OCI-LY7 (cell line): Measurements from ENCODE around the gene SKOR2. TPM values are rescaled to one million over a fixed set of nuclear protein-coding genes. Genes with fewer than 3 reads are reported as not detected.

ENCODE experiments used
- BruUV-seq: library from RNA; stranded (reverse); fragments of 400-500 nt; replicated peaks from 2 replicates; lab custom pipeline; 2021; lab: Mats Ljungman, UMichigan
- CTCF ChIA-PET: fragments of 300-600 bp; sonication (Branson Sonifier 250); formaldehyde crosslinking; loops from one replicate; lab custom pipeline; 2022; ENCODE audit warnings: antibody characterized with exemption; ENCODE audit not compliant: unreplicated experiment; lab: Charles Lee
- POLR2A ChIA-PET: fragments of 300-600 bp; sonication (Branson Sonifier 250); formaldehyde crosslinking; loops from one replicate; lab custom pipeline; 2022; ENCODE audit warnings: antibody characterized with exemption; lab: Charles Lee
- DNase-seq: peaks from one replicate; pipeline ENCODE4 v3.0.0-alpha.2; 2015; ENCODE audit warnings: low spot score
- H2AFZ ChIP-seq: fragments of 200-600 bp; sonication (generic), shearing (Covaris generic); 2 replicates; pipeline ENCODE4 v1.6.1; 2014; ENCODE audit warnings: mild to moderate bottlenecking, antibody characterized with exemption, low read length, moderate library complexity
- H3K27ac ChIP-seq: fragments of 200-600 bp; sonication (generic); 2 replicates; pipeline ENCODE4 v1.5.1; 2014; ENCODE audit warnings: mixed run types, low read depth, mild to moderate bottlenecking, moderate library complexity, low read length, inconsistent platforms; ENCODE audit not compliant: poor library complexity, severe bottlenecking
- H3K36me3 ChIP-seq: fragments of 200-600 bp; sonication (generic); 2 replicates; pipeline ENCODE4 v1.6.1; 2014; ENCODE audit warnings: mild to moderate bottlenecking, antibody characterized with exemption, low read length, moderate library complexity, mixed read lengths; ENCODE audit not compliant: insufficient read depth
- H3K4me1 ChIP-seq: fragments of 200-600 bp; sonication (generic); 2 replicates; pipeline ENCODE4 v1.5.1; 2014; ENCODE audit warnings: mild to moderate bottlenecking, low read length; ENCODE audit not compliant: insufficient read depth, poor library complexity, severe bottlenecking
- H3K4me2 ChIP-seq: fragments of 200-600 bp; sonication (generic); 2 replicates; pipeline ENCODE4 v1.6.1; 2014; ENCODE audit warnings: mild to moderate bottlenecking, low read length
- H3K4me3 ChIP-seq: fragments of 200-600 bp; sonication (generic); 2 replicates; pipeline ENCODE4 v1.5.1; 2014; ENCODE audit warnings: mild to moderate bottlenecking, low read depth, low read length; ENCODE audit not compliant: poor library complexity, severe bottlenecking
- H3K79me2 ChIP-seq: fragments of 200-600 bp; sonication (generic); 2 replicates; pipeline ENCODE4 v1.6.1; 2016; ENCODE audit warnings: low read depth, mild to moderate bottlenecking, low read length, moderate library complexity, mixed read lengths; ENCODE audit not compliant: insufficient read depth
- H3K9me2 ChIP-seq: fragments of 200-600 bp; sonication (generic); 2 replicates; pipeline ENCODE4 v1.6.1; 2016; ENCODE audit warnings: mild to moderate bottlenecking, low read length, mixed read lengths; ENCODE audit not compliant: insufficient read depth
- H3K9me3 ChIP-seq: fragments of 200-600 bp; sonication (generic); 2 replicates; pipeline ENCODE4 v1.6.1; 2014; ENCODE audit warnings: mild to moderate bottlenecking, mixed run types, low read length, mixed read lengths
- H4K20me1 ChIP-seq: fragments of 200-600 bp; sonication (generic); 2 replicates; pipeline ENCODE4 v1.6.1; 2014; ENCODE audit warnings: mild to moderate bottlenecking, antibody characterized with exemption, low read length, moderate library complexity, mixed read lengths; ENCODE audit not compliant: insufficient read depth
- CTCF ChIP-seq: fragments of 200-600 bp; sonication (generic); conservative IDR thresholded peaks from 2 replicates; pipeline ENCODE4 v1.5.1; 2014; ENCODE audit warnings: mild to moderate bottlenecking, antibody characterized with exemption, low read length, moderate library complexity, mixed read lengths
- EZH2phosphoT487 ChIP-seq: fragments of 200-600 bp; sonication (generic); IDR thresholded peaks from 2 replicates; pipeline ENCODE4 v1.6.1; 2018; ENCODE audit warnings: low read depth, borderline replicate concordance, mild to moderate bottlenecking, mixed run types, antibody characterized with exemption, low read length, moderate library complexity, mixed read lengths
- intact Hi-C: fragments of 100-400 bp; cut with micrococcal nuclease; formaldehyde crosslinking; loops from one replicate; pipeline ENCODE4 v1.10.0; 2022; ENCODE audit not compliant: unreplicated experiment
- total RNA-seq, 2 experiments: library from RNA; depleted of rRNA in 1 of 2; stranded (reverse); fragments of >200 nt in 1 of 2; shearing (Covaris generic) in 1 of 2; gene quantifications; 2 replicates each; pipeline ENCODE4 v1.2.3, GENCODE V29; 2014 to 2022

Gene SKOR2
- total RNA-seq, 2 experiments from 2014 or later, result not detected

GRCh38 chr18:47249314-47249981 is 2.0 kb downstream of the SKOR2 start:
- CTCF ChIA-PET, result no interaction called here
- DNase-seq, result no peak
- Histone ChIP-seq H2AFZ (no peak overlapping the region), H3K27ac (no peak overlapping the region), H3K4me1 (no peaks in the 10 kb centered on the region), H3K36me3 (no peaks in the 10 kb centered on the region), H3K9me2 (no peaks in the 10 kb centered on the region), H3K4me3 (no peak overlapping the region), H4K20me1 (no peaks in the 10 kb centered on the region), H3K4me2 (no peak overlapping the region), H3K79me2 (no peaks in the 10 kb centered on the region), H3K9me3 (no peaks in the 10 kb centered on the region)
- POLR2A ChIA-PET, result no interaction called here
- no TSS peak for BruUV-seq
- TF ChIP-seq CTCF, result no peak
- no peak for TF ChIP-seq EZH2phosphoT487
- intact Hi-C loops, result no loop called here

DNA sequence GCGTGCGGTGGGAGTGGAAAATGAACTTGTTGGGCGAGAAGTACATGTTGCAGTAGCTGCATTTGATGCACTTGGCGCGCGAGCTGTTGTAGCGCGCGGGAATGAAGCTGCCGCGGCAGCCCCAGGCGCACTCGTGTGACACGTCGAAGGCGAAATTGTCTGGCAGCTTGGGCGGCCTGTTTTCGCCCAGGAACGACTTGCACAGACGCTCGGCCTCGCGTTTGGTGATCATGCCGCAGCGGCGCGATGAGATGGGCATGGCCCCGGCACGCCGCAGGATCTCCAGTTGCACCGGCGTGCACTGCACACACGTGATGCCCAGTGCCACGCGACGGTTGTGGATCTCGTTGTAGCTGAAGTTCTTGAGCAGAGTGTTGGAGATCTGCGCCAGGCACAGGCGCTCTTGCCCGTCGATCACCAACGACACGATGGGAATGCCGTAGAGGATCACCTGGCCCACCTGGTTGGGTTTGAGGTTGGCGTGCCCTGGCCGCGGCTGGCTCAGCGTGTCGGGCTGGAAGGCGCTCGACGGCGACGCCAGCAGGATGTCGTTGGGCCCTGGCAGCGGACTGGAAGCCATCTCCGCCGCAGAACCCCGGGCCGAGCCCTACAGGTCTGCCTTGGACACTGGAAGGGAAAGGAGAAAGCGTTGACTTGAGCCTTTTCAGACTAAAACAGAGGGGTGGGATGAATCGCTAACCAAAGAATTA is 2.7 kb downstream of the SKOR2 start:
- Histone ChIP-seq H3K27ac (no peak overlapping the region), H3K9me3 (no peaks in the 10 kb centered on the region), H3K4me2 (no peak overlapping the region), H3K36me3 (no peaks in the 10 kb centered on the region), H3K79me2 (no peaks in the 10 kb centered on the region), H3K4me1 (no peaks in the 10 kb centered on the region), H3K9me2 (no peaks in the 10 kb centered on the region), H3K4me3 (no peak overlapping the region), H4K20me1 (no peaks in the 10 kb centered on the region), H2AFZ (no peak overlapping the region)
- CTCF ChIA-PET, result no interaction called here
- POLR2A ChIA-PET, result no interaction called here
- intact Hi-C loops, result no loop called here
- no peak for TF ChIP-seq CTCF
- no peak for TF ChIP-seq EZH2phosphoT487
- no peak for DNase-seq
- BruUV-seq, result no TSS peak

DNA sequence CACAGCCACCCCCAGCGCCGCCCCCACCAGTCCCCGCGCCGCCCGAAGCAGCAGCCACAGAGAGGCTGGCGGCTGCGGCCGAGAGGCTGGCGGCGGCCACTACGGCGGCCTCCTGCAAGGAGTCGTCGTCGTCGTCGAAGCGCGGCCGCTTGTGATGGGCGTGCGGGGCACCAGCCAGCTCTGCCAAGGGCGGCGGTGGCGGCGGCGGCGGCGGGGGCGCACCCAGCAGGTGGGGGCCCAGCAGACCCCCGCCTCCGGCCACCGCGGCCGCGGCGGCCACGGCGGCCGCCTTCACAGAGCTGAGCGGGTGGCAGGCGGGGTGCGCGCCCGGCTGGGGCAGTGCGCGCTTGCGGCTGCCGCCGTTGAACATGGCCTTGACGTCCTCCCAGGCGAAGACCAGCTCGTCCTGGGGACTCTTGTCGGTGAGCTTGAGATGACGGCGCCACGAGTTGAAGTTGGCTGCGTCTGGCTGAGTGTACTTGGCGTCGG is 3.3 kb downstream of the SKOR2 start:
- Histone ChIP-seq H3K4me2 (no peak overlapping the region), H2AFZ (no peak overlapping the region), H4K20me1 (no peaks in the 10 kb centered on the region), H3K79me2 (no peaks in the 10 kb centered on the region), H3K27ac (no peak overlapping the region), H3K4me3 (no peak overlapping the region), H3K36me3 (no peaks in the 10 kb centered on the region), H3K9me3 (no peaks in the 10 kb centered on the region), H3K9me2 (no peaks in the 10 kb centered on the region), H3K4me1 (no peaks in the 10 kb centered on the region)
- BruUV-seq, result no TSS peak
- CTCF ChIA-PET, result no interaction called here
- intact Hi-C loops, result no loop called here
- TF ChIP-seq EZH2phosphoT487 (no peak), CTCF (no peak)
- DNase-seq, result no peak
- POLR2A ChIA-PET, result no interaction called here
